Peyer's patch (tissue), 4 donors: ENCODE data around the gene TMEM101.

Experiments used
- POLR2A ChIP-seq, 2 donors: fragments of 450-650 bp; IDR thresholded peaks; one replicate each; pipeline ENCODE4 v1.5.1; 2017; ENCODE audit warnings: antibody characterized with exemption in 2 of 2, mild to moderate bottlenecking in 2 of 2, moderate library complexity in 2 of 2
- TF ChIP-seq, protein P1 (sequence below), 6 experiments: fragments of 450-650 bp in 4 of 6; fragments of 200-600 bp in 2 of 6; sonication (generic) in 1 of 6; IDR thresholded peaks; one replicate each; pipeline ENCODE4 v1.5.1; 2017 to 2019; ENCODE audit warnings: antibody characterized with exemption in 6 of 6, mild to moderate bottlenecking in 3 of 6, moderate library complexity in 1 of 6

DNA sequence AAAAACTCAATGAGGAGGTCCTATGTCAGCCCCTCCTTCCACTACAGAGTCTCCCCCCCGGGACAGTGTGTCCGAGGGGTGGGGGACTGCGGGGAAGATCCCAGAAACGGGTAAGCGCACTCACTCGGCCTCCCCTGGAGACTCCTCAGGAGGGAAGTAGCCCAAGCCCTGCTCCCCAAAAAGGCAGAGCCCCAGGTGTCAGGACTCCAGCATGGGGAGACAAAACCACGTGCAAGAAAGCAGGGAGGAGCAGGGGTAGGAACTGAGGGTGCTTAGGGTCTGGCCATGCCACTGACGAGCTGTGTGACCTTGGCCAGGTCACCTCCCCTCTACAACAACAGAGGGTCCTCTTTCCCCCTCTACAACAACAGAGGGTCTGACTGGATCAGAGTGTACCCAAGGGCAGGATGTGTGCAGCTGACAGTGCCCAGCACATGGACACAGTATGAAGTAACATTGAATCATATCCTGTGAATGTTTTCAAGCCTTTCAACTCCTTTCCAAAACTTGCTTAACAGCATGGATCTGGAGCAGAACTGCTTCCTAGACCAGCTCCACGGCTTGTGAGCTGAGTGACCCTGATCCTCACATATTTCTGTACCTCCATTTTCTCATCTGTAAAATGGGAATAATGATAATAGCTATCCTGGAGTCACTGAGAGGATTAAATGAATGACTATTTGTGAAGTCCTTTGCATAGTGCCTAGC, 12.5 kb downstream of the TMEM101 start:
- TF ChIP-seq, protein P1, sequence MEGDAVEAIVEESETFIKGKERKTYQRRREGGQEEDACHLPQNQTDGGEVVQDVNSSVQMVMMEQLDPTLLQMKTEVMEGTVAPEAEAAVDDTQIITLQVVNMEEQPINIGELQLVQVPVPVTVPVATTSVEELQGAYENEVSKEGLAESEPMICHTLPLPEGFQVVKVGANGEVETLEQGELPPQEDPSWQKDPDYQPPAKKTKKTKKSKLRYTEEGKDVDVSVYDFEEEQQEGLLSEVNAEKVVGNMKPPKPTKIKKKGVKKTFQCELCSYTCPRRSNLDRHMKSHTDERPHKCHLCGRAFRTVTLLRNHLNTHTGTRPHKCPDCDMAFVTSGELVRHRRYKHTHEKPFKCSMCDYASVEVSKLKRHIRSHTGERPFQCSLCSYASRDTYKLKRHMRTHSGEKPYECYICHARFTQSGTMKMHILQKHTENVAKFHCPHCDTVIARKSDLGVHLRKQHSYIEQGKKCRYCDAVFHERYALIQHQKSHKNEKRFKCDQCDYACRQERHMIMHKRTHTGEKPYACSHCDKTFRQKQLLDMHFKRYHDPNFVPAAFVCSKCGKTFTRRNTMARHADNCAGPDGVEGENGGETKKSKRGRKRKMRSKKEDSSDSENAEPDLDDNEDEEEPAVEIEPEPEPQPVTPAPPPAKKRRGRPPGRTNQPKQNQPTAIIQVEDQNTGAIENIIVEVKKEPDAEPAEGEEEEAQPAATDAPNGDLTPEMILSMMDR (IDR thresholded peaks at IDR 0.05) = no peak
- TF ChIP-seq POLR2A (IDR thresholded peaks at IDR 0.05) = no peak
